B cell (primary cell): ENCODE results near the gene MBD1. TPM values are rescaled to one million over a fixed set of nuclear protein-coding genes. Genes with fewer than 3 reads are reported as not detected.
"Not testable (repeated sequence)": the region's sequence is repeated elsewhere in the genome, so short reads cannot be mapped to it uniquely, and the experiment has no call there.

ENCODE experiments used
- ATAC-seq: fragments of 200-7000 bp; cut with Tn5 transposase; one replicate; pipeline ENCODE4 v1.10.0; 2021; ENCODE audit warnings: low read depth, mild to moderate bottlenecking, moderate number of reproducible peaks, moderate library complexity
- CTCF ChIA-PET: fragments of 350-600 bp; sonication (Branson Sonifier 250); formaldehyde crosslinking; loops from one replicate; lab custom pipeline; 2021; ENCODE audit warnings: antibody characterized with exemption, inconsistent platforms; lab: Charles Lee
- POLR2A ChIA-PET: fragments of 350-600 bp; sonication (Branson Sonifier 250); formaldehyde crosslinking; loops from one replicate; lab custom pipeline; 2021; ENCODE audit warnings: antibody characterized with exemption; lab: Charles Lee
- DNase-seq: peaks from one replicate; pipeline ENCODE4 v3.0.0; 2013
- H2AFZ ChIP-seq: 2 replicates; pipeline ENCODE4 v1.6.1; 2012; ENCODE audit warnings: mild to moderate bottlenecking, low read depth, low read length; ENCODE audit not compliant: insufficient read depth, poor library complexity, severe bottlenecking
- H3K27ac ChIP-seq, 2 donors: 1 replicate in 1 of 2; 2 replicates in 1 of 2; pipeline ENCODE4 v1.5.1; 2012 to 2013; ENCODE audit warnings: low read length in 2 of 2, mild to moderate bottlenecking in 2 of 2, moderate library complexity in 1 of 2
- H3K27me3 ChIP-seq, 4 experiments: fragments of 200-600 bp in 1 of 4; sonication (generic) in 1 of 4; replicated peaks in 1 of 4; 1 replicate in 2 of 4; 2 replicates in 2 of 4; pipeline versions ENCODE4 v1.6.1 to v1.7.0; 2013 to 2016; ENCODE audit warnings: low read length in 3 of 4, mild to moderate bottlenecking in 2 of 4, mixed read lengths in 1 of 4, moderate library complexity in 1 of 4; ENCODE audit not compliant: insufficient read depth in 4 of 4, control insufficient read depth in 3 of 4; ENCODE audit errors: control extremely low read depth in 1 of 4
- H3K36me3 ChIP-seq, 2 experiments: replicated peaks in 1 of 2; 1 replicate in 1 of 2; 2 replicates in 1 of 2; pipeline versions ENCODE4 v1.6.1 to v1.7.1; 2013; ENCODE audit warnings: low read length in 1 of 2; ENCODE audit not compliant: insufficient read depth in 2 of 2, control insufficient read depth in 1 of 2; ENCODE audit errors: control extremely low read depth in 1 of 2, extremely low read depth in 1 of 2
- H3K4me1 ChIP-seq, 2 donors: fragments of 200-600 bp in 1 of 2; sonication (generic) in 1 of 2; 1 replicate in 1 of 2; 2 replicates in 1 of 2; pipeline versions ENCODE4 v1.5.1 to v1.6.1; 2013 to 2017; ENCODE audit warnings: low read length in 2 of 2; ENCODE audit not compliant: control insufficient read depth in 2 of 2, insufficient read depth in 2 of 2
- H3K4me2 ChIP-seq: replicated peaks from 2 replicates; pipeline ENCODE3; 2012; ENCODE audit warnings: mild to moderate bottlenecking, low read depth, low read length; ENCODE audit not compliant: poor library complexity, severe bottlenecking
- H3K4me3 ChIP-seq, 5 experiments: fragments of 200-600 bp in 1 of 5; sonication (generic) in 1 of 5; 1 replicate in 3 of 5; 2 replicates in 2 of 5; pipeline versions ENCODE4 v1.5.1 to v1.7.0; 2011 to 2016; ENCODE audit warnings: low read length in 4 of 5, mild to moderate bottlenecking in 4 of 5, low read depth in 2 of 5, control low read depth in 1 of 5, moderate library complexity in 1 of 5; ENCODE audit not compliant: insufficient read depth in 1 of 5; ENCODE audit errors: control extremely low read depth in 1 of 5, extremely low read depth in 1 of 5
- H3K79me2 ChIP-seq: fragments of 200-600 bp; sonication (generic); one replicate; pipeline ENCODE4 v1.6.0; 2016; ENCODE audit warnings: low read length; ENCODE audit not compliant: control insufficient read depth, insufficient read depth
- H3K9ac ChIP-seq: fragments of 200-600 bp; sonication (generic); 2 replicates; pipeline ENCODE4 v1.6.1; 2017; ENCODE audit warnings: mild to moderate bottlenecking, low read length, moderate library complexity
- H3K9me3 ChIP-seq, 3 donors: one replicate each; pipeline versions ENCODE4 v1.6.1 to v1.7.1; 2013; ENCODE audit warnings: low read length in 2 of 3; ENCODE audit not compliant: control insufficient read depth in 2 of 3, insufficient read depth in 1 of 3; ENCODE audit errors: control extremely low read depth in 1 of 3
- H4K20me1 ChIP-seq: 2 replicates; pipeline ENCODE4 v1.6.0; 2012; ENCODE audit warnings: mild to moderate bottlenecking, low read length; ENCODE audit not compliant: insufficient read depth, control insufficient read depth, poor library complexity, severe bottlenecking
- H3K27ac Mint-ChIP-seq: one replicate; pipeline ENCODE4 v1.8.0; 2021; ENCODE audit warnings: mixed read lengths
- H3K27me3 Mint-ChIP-seq: one replicate; pipeline ENCODE4 v1.8.0; 2021; ENCODE audit warnings: mixed read lengths
- H3K4me1 Mint-ChIP-seq: one replicate; pipeline ENCODE4 v1.8.0; 2021; ENCODE audit warnings: mixed read lengths
- H3K4me3 Mint-ChIP-seq: one replicate; pipeline ENCODE4 v1.8.0; 2021; ENCODE audit warnings: mixed read lengths
- H3K9me3 Mint-ChIP-seq: one replicate; pipeline ENCODE4 v1.8.0; 2022; ENCODE audit warnings: mixed read lengths; ENCODE audit not compliant: insufficient read depth
- EZH2 ChIP-seq: IDR thresholded peaks from 2 replicates; pipeline ENCODE4 v1.6.1; 2012; ENCODE audit warnings: borderline replicate concordance, low read depth, mild to moderate bottlenecking, moderate library complexity, low read length; ENCODE audit not compliant: insufficient read depth, poor library complexity, severe bottlenecking
- WGBS: methylation state at CpG from one replicate; pipeline ENCODE4 v1.1.5; 2013; ENCODE audit warnings: missing lambda C conversion rate; ENCODE audit not compliant: insufficient coverage; 5-methylcytosine and 5-hydroxymethylcytosine counted together
- intact Hi-C: fragments of 100-400 bp; cut with micrococcal nuclease; formaldehyde crosslinking; loops from one replicate; pipeline ENCODE4 v1.10.0; 2022
- polyA plus RNA-seq: library from polyadenylated mRNA; depleted of rRNA; stranded (reverse); fragments of >200 nt; gene quantifications from 2 replicates; pipeline ENCODE4 v1.2.3, GENCODE V29; 2012
- total RNA-seq, 2 donors: library from RNA; stranded (reverse); fragments of 120-200 nt in 1 of 2; gene quantifications; 1 replicate in 1 of 2; 2 replicates in 1 of 2; pipeline versions ENCODE4 v1.2.3 to v1.2.4, GENCODE V29; 2013 to 2022
- TF ChIP-seq, protein P1 (sequence below): fragments of 200-600 bp; IDR thresholded peaks from one replicate; pipeline ENCODE4 v1.8.0; 2022; ENCODE audit warnings: antibody characterized with exemption, mild to moderate bottlenecking

Gene MBD1
- total and polyA plus RNA-seq, 2 donors (not counting 1 experiment from before 2014, with no cell fraction given) = 120 to 135 TPM

DNA sequence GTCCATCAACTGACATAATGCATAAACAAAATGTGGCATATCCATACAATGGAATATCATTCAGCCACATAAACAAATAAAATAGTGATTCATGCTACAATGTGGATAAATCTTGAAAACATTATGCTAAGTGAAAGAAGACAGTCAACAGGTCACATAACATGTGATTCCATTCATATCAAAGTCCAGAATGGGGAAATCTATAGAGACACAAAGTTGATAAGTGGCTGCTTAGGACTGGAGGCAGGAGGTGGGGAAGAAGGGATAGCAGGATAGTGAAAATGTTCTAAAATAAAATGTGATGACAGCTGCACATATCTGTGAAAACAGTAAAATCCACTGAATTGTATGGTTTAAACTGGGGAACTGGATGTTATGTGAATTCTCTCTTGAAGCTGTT is 33.8 kb downstream of the MBD1 start:
- H3K27ac Mint-ChIP-seq = no peak overlapping the region
- no peak for TF ChIP-seq EZH2
- TF ChIP-seq, protein P1, sequence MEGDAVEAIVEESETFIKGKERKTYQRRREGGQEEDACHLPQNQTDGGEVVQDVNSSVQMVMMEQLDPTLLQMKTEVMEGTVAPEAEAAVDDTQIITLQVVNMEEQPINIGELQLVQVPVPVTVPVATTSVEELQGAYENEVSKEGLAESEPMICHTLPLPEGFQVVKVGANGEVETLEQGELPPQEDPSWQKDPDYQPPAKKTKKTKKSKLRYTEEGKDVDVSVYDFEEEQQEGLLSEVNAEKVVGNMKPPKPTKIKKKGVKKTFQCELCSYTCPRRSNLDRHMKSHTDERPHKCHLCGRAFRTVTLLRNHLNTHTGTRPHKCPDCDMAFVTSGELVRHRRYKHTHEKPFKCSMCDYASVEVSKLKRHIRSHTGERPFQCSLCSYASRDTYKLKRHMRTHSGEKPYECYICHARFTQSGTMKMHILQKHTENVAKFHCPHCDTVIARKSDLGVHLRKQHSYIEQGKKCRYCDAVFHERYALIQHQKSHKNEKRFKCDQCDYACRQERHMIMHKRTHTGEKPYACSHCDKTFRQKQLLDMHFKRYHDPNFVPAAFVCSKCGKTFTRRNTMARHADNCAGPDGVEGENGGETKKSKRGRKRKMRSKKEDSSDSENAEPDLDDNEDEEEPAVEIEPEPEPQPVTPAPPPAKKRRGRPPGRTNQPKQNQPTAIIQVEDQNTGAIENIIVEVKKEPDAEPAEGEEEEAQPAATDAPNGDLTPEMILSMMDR = no peak
- no peak for DNase-seq

DNA sequence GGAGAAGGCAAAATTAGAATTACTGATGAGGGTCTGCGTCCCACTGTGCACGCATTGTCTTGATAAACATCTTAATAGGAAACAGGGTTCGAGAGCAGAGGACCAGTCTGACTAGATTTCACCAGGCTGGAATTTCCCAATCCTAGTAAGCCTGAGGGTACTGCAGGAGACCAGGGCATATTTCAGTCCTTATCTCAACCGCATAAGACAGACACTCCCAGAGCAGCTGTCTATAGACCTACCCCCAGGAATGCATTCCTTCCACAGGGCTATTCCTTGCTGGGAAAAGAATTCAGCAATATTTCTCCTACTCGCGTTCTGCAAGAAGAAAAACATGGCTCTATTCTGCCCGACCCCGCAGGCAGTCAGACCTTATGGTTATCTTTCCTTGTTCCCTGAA is 39.6 kb downstream of the MBD1 start:
- ATAC-seq, H3K27ac Mint-ChIP-seq, H2AFZ ChIP-seq, H3K9me3 ChIP-seq, H3K4me1 ChIP-seq, H3K27me3 ChIP-seq, intact Hi-C loops, H3K27ac ChIP-seq, H4K20me1 ChIP-seq, H3K9ac ChIP-seq, H3K4me3 Mint-ChIP-seq, H3K36me3 ChIP-seq, H3K4me3 ChIP-seq, H3K4me1 Mint-ChIP-seq, H3K4me2 ChIP-seq, DNase-seq, POLR2A ChIA-PET, CTCF ChIA-PET, H3K79me2 ChIP-seq: not testable (repeated sequence)
- 94% methylated on average over 4 of the region's 8 CpGs for WGBS
- Mint-ChIP-seq H3K27me3 (peaks cover 23% of the 10 kb centered on the region), H3K9me3 (peaks cover 16% of the 10 kb centered on the region)

More for the DNA sequence above, 33.8 kb downstream of the MBD1 start:
- H3K27ac ChIP-seq = no peak overlapping the region
- no peak overlapping the region for H3K4me2 ChIP-seq
- ChIA-PET POLR2A (no interaction called here), CTCF (no interaction called here)
- no peaks in the 10 kb centered on the region for H3K36me3 ChIP-seq
- H2AFZ ChIP-seq = no peak overlapping the region
- H3K4me3 Mint-ChIP-seq = no peak overlapping the region
- intact Hi-C loops = no loop called here
- no peaks in the 10 kb centered on the region for H3K4me1 ChIP-seq
- H3K4me1 Mint-ChIP-seq = no peaks in the 10 kb centered on the region
- no peaks in the 10 kb centered on the region for H3K9me3 Mint-ChIP-seq
- no peak for ATAC-seq
- no peak overlapping the region for H3K9ac ChIP-seq
- H4K20me1 ChIP-seq = no peaks in the 10 kb centered on the region
- H3K4me3 ChIP-seq = no peak overlapping the region
- peaks cover 0 to 3% (median 0%) of the 10 kb centered on the region in 4 experiments for H3K27me3 ChIP-seq
- H3K79me2 ChIP-seq = no peaks in the 10 kb centered on the region
- no peaks in the 10 kb centered on the region for H3K9me3 ChIP-seq
- H3K27me3 Mint-ChIP-seq = peaks cover 21% of the 10 kb centered on the region
